Tibial nerve (tissue), 3 donors: ENCODE measurements around the gene BMPR1B.

Experiments used
- CTCF ChIP-seq, 5 experiments: fragments of 200-600 bp in 3 of 5; fragments of 450-650 bp in 2 of 5; sonication (generic) in 3 of 5; IDR thresholded peaks; one replicate each; pipeline ENCODE4 v1.5.1; 2016 to 2019; ENCODE audit warnings: antibody characterized with exemption in 5 of 5, mild to moderate bottlenecking in 3 of 5, moderate library complexity in 2 of 5
- POLR2A ChIP-seq, 2 donors: fragments of 450-650 bp; IDR thresholded peaks; one replicate each; pipeline ENCODE4 v1.6.1; 2017; ENCODE audit warnings: antibody characterized with exemption in 2 of 2, mild to moderate bottlenecking in 2 of 2, moderate library complexity in 2 of 2

GRCh38 chr4:95044324-95044837 is 286.6 kb downstream of the BMPR1B start:
- TF ChIP-seq CTCF (IDR thresholded peaks at IDR 0.05) = no peak
- no peak for TF ChIP-seq POLR2A (IDR thresholded peaks at IDR 0.05)
